Osteocyte (in vitro differentiated cells): ENCODE measurements around the gene GHR. TPM values are rescaled to one million over a fixed set of nuclear protein-coding genes. Genes with fewer than 3 reads are reported as not detected.

ENCODE experiments used
- DNase-seq: peaks from one replicate; pipeline ENCODE4 v3.0.0; 2021; ENCODE audit warnings: mixed read lengths; ENCODE audit not compliant: unreplicated experiment; ENCODE audit errors: extremely low spot score
- H3K27ac Mint-ChIP-seq: one replicate; pipeline ENCODE4 v1.8.0; 2021; ENCODE audit warnings: mild to moderate bottlenecking, mixed read lengths; ENCODE audit not compliant: unreplicated experiment
- H3K27me3 Mint-ChIP-seq: one replicate; pipeline ENCODE4 v1.8.0; 2021; ENCODE audit warnings: mixed read lengths; ENCODE audit not compliant: unreplicated experiment
- H3K36me3 Mint-ChIP-seq: one replicate; pipeline ENCODE4 v1.8.0; 2021; ENCODE audit warnings: mixed read lengths; ENCODE audit not compliant: unreplicated experiment
- H3K4me1 Mint-ChIP-seq: one replicate; pipeline ENCODE4 v1.8.0; 2021; ENCODE audit warnings: mixed read lengths; ENCODE audit not compliant: unreplicated experiment
- H3K4me3 Mint-ChIP-seq: one replicate; pipeline ENCODE4 v1.8.0; 2021; ENCODE audit warnings: mild to moderate bottlenecking, moderate library complexity, mixed read lengths; ENCODE audit not compliant: unreplicated experiment
- H3K9me3 Mint-ChIP-seq: one replicate; pipeline ENCODE4 v1.8.0; 2021; ENCODE audit warnings: mixed read lengths; ENCODE audit not compliant: unreplicated experiment
- total RNA-seq: library from RNA; stranded (reverse); gene quantifications from 2 replicates; pipeline ENCODE4 v1.2.1, GENCODE V29; 2021
- TF ChIP-seq, protein P1 (sequence below): fragments of 200-600 bp; sonication (generic); IDR thresholded peaks from 2 replicates; pipeline ENCODE4 v1.5.0; 2021; ENCODE audit warnings: antibody characterized with exemption, mild to moderate bottlenecking, moderate library complexity

GHR gene
- total RNA-seq, 1 donor from 2014 or later = 2.3 TPM

DNA sequence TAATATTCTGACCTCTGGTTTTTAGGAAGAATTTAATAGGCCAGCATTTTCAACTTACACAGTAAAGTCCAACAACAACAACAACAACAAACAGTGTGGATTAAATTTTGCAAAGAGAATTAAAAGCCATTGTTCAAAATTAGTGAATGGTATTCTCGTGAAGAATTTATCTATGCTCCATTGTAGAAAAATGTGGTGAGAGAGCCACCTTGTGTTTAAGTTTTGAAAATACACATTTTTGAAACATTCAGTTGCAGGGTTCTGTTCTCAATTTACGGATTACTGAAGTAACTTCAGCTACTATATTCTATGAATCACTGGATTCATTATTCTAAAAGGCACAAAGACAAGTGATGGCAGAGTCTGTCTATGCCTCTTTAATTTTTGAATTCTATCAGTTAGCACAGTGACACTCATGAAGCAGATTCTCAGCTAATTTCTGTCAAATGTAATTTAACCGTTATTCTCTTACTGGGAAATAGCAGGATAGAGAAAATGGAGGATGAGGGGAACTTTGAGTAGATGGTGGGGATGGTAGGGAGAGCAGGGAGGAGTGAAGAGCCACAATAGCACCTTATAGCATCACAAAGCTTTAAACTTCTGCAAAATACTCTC, 344.4 kb downstream of the GHR start:
- DNase-seq = no peak
- H3K4me1 Mint-ChIP-seq = no peaks in the 10 kb centered on the region
- peaks cover 4% of the 10 kb centered on the region for H3K9me3 Mint-ChIP-seq
- H3K27me3 Mint-ChIP-seq = peaks cover 35% of the 10 kb centered on the region
- no peaks in the 10 kb centered on the region for H3K36me3 Mint-ChIP-seq
- H3K27ac Mint-ChIP-seq = no peak overlapping the region
- TF ChIP-seq, protein P1, sequence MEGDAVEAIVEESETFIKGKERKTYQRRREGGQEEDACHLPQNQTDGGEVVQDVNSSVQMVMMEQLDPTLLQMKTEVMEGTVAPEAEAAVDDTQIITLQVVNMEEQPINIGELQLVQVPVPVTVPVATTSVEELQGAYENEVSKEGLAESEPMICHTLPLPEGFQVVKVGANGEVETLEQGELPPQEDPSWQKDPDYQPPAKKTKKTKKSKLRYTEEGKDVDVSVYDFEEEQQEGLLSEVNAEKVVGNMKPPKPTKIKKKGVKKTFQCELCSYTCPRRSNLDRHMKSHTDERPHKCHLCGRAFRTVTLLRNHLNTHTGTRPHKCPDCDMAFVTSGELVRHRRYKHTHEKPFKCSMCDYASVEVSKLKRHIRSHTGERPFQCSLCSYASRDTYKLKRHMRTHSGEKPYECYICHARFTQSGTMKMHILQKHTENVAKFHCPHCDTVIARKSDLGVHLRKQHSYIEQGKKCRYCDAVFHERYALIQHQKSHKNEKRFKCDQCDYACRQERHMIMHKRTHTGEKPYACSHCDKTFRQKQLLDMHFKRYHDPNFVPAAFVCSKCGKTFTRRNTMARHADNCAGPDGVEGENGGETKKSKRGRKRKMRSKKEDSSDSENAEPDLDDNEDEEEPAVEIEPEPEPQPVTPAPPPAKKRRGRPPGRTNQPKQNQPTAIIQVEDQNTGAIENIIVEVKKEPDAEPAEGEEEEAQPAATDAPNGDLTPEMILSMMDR = peak; percentile 60
- H3K4me3 Mint-ChIP-seq = no peak overlapping the region

DNA sequence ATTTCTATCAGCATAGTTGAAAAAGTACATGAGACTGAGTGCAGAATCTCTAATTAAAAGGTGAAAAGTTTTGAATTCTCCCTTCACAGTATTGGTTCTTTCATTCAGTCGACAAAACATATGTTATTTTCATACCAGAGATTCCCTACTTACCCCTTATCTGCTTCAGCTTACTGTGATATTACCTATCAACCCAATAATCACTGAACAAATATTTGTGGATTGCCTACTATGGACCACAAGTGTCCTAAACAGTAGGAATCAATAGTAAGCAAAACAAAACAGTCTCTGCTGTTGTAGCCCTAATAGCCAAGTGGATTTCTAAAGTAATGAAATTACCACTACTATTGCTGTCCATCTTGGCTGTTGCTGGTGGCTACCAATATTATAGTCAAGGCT, 344.9 kb downstream of the GHR start:
- Mint-ChIP-seq H3K27me3 (peaks cover 39% of the 10 kb centered on the region), H3K4me3 (no peak overlapping the region), H3K36me3 (no peaks in the 10 kb centered on the region), H3K4me1 (no peaks in the 10 kb centered on the region), H3K27ac (no peak overlapping the region), H3K9me3 (peaks cover 4% of the 10 kb centered on the region)
- no peak for DNase-seq
- TF ChIP-seq, protein P1 = no peak

DNA sequence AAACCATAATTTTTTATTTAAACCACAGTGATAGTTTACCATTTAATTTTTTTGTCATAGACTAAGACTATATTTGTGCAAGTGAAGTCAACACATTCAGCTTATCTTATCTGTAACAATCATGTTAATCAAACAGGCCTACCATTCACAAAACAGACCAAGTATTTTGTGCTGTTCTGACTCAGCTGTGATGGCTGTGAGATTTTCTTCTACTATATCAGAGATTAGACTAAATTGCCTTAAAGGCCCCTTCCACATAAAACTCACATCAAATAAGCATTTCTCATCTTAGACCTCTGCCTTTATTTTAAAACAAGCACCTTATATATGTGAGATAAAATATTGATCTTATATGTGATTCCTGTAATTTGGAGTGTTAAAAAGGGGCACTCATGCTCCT, 346.8 kb downstream of the GHR start:
- no peaks in the 10 kb centered on the region for H3K36me3 Mint-ChIP-seq
- no peak overlapping the region for H3K4me3 Mint-ChIP-seq
- TF ChIP-seq, protein P1 = no peak
- no peak for DNase-seq
- H3K27me3 Mint-ChIP-seq = peaks cover 44% of the 10 kb centered on the region
- H3K4me1 Mint-ChIP-seq = no peaks in the 10 kb centered on the region
- peaks cover 4% of the 10 kb centered on the region for H3K9me3 Mint-ChIP-seq
- no peak overlapping the region for H3K27ac Mint-ChIP-seq
